Stomach (tissue), 4 donors: ENCODE measurements around the gene CEP72.

Experiments
- CTCF ChIP-seq, 7 experiments: fragments of 450-650 bp in 4 of 7; fragments of 200-600 bp in 3 of 7; sonication (generic) in 3 of 7; IDR thresholded peaks; one replicate each; pipeline ENCODE4 v1.5.1; 2016 to 2019; ENCODE audit warnings: antibody characterized with exemption in 7 of 7, control low read depth in 2 of 7, mild to moderate bottlenecking in 1 of 7
- POLR2A ChIP-seq, 4 donors: fragments of 450-650 bp; IDR thresholded peaks; one replicate each; pipeline ENCODE4 v1.6.1; 2016; ENCODE audit warnings: antibody characterized with exemption in 4 of 4, control low read depth in 2 of 4, mild to moderate bottlenecking in 1 of 4, moderate library complexity in 1 of 4

GRCh38 chr5:659496-660263 is 47.5 kb downstream of the CEP72 start:
- TF ChIP-seq CTCF (IDR thresholded peaks at IDR 0.05) (no peak), POLR2A (IDR thresholded peaks at IDR 0.05) (no peak)
